Neural cell (in vitro differentiated cells): ENCODE measurements around the gene DLGAP4.

ENCODE experiments used
- CTCF ChIP-seq: fragments of 450-650 bp; IDR thresholded peaks from 2 replicates; pipeline ENCODE4 v1.5.1; 2014; ENCODE audit warnings: antibody characterized with exemption, mild to moderate bottlenecking, moderate library complexity; ENCODE audit not compliant: poor library complexity, severe bottlenecking
- EP300 ChIP-seq: fragments of 450-650 bp; conservative IDR thresholded peaks from 2 replicates; pipeline ENCODE4 v1.6.1; 2014; ENCODE audit warnings: antibody characterized with exemption, mild to moderate bottlenecking, moderate library complexity; ENCODE audit not compliant: poor library complexity, severe bottlenecking
- EZH2 ChIP-seq: fragments of 200-600, 300-800 bp; shearing (Covaris generic), sonication (generic); IDR thresholded peaks from 2 replicates; pipeline ENCODE4 v1.6.1; 2014; ENCODE audit warnings: antibody characterized with exemption, low read length, borderline replicate concordance, mild to moderate bottlenecking; ENCODE audit not compliant: insufficient read depth, poor library complexity, severe bottlenecking
- POLR2AphosphoS5 ChIP-seq: IDR thresholded peaks from 2 replicates; pipeline ENCODE4 v1.6.1; 2012
- REST ChIP-seq: IDR thresholded peaks from 2 replicates; pipeline ENCODE4 v1.6.1; 2012; ENCODE audit warnings: borderline replicate concordance
- TAF1 ChIP-seq: IDR thresholded peaks from 2 replicates; pipeline ENCODE4 v1.6.1; 2012; ENCODE audit warnings: low read depth

- no peak for TF ChIP-seq REST
- no peak for TF ChIP-seq EZH2
- no peak for TF ChIP-seq TAF1
- no peak for TF ChIP-seq EP300
- no peak for TF ChIP-seq POLR2AphosphoS5
- TF ChIP-seq CTCF: no peak
Observed at GRCh38 chr20:36538026-36538722, 232.0 kb downstream of the DLGAP4 start.
